GM23338 (cell line): ENCODE data around the gene RBM33. TPM values are rescaled to one million over a fixed set of nuclear protein-coding genes. Genes with fewer than 3 reads are reported as not detected.

ENCODE experiments used
- ATAC-seq: fragments of 200-7000 bp; cut with Tn5 transposase; 3 replicates; pipeline ENCODE4 v1.9.1; 2020
- DNase-seq: peaks from one replicate; pipeline ENCODE4 v3.0.0-alpha.2; 2015; ENCODE audit warnings: low spot score
- H2AFZ ChIP-seq: fragments of 200-600 bp; sonication (generic); 2 replicates; pipeline ENCODE4 v1.8.0; 2016; ENCODE audit warnings: antibody characterized with exemption, mild to moderate bottlenecking, moderate library complexity
- H3F3A ChIP-seq: fragments of 200-600 bp; sonication (generic); replicated peaks from 2 replicates; pipeline ENCODE4 v1.8.0; 2017; ENCODE audit warnings: antibody characterized with exemption, mixed run types, low read depth
- H3K27ac ChIP-seq: fragments of 200-600 bp; sonication (generic); 2 replicates; pipeline ENCODE4 v1.6.1; 2016; ENCODE audit warnings: low read depth
- H3K27me3 ChIP-seq: fragments of 200-600 bp; sonication (generic); 2 replicates; pipeline ENCODE4 v1.8.0; 2016; ENCODE audit warnings: mild to moderate bottlenecking, mixed run types, moderate library complexity; ENCODE audit not compliant: insufficient read depth
- H3K36me3 ChIP-seq: fragments of 200-600 bp; sonication (generic); 2 replicates; pipeline ENCODE4 v1.8.0; 2016; ENCODE audit warnings: mild to moderate bottlenecking; ENCODE audit not compliant: insufficient read depth
- H3K4me1 ChIP-seq: fragments of 200-600 bp; sonication (generic); 2 replicates; pipeline ENCODE4 v1.8.0; 2016; ENCODE audit warnings: mild to moderate bottlenecking, moderate library complexity; ENCODE audit not compliant: insufficient read depth
- H3K4me2 ChIP-seq: fragments of 200-600 bp; sonication (generic); 2 replicates; pipeline ENCODE4 v1.7.1; 2017; ENCODE audit warnings: mixed run types
- H3K4me3 ChIP-seq: fragments of 200-600 bp; sonication (generic); 2 replicates; pipeline ENCODE4 v1.6.1; 2016; ENCODE audit warnings: mixed run types
- H3K79me2 ChIP-seq: fragments of 200-600 bp; sonication (generic); replicated peaks from 2 replicates; pipeline ENCODE4 v1.8.0; 2017; ENCODE audit warnings: mild to moderate bottlenecking; ENCODE audit not compliant: insufficient read depth
- H3K9me2 ChIP-seq: fragments of 200-600 bp; sonication (generic); 2 replicates; pipeline ENCODE4 v1.8.0; 2017; ENCODE audit not compliant: insufficient read depth
- H4K20me1 ChIP-seq: fragments of 200-600 bp; sonication (generic); replicated peaks from 2 replicates; pipeline ENCODE4 v1.8.0; 2017; ENCODE audit warnings: mild to moderate bottlenecking; ENCODE audit not compliant: insufficient read depth
- H3K27ac Mint-ChIP-seq: 2 replicates; pipeline ENCODE4 v1.8.0; 2020; ENCODE audit warnings: inconsistent platforms, mild to moderate bottlenecking, moderate library complexity, mixed read lengths
- H3K27me3 Mint-ChIP-seq: 3 replicates; pipeline ENCODE4 v1.8.0; 2022; ENCODE audit warnings: low read depth, mild to moderate bottlenecking, moderate library complexity, mixed read lengths, inconsistent platforms; ENCODE audit not compliant: insufficient read depth, poor library complexity
- H3K36me3 Mint-ChIP-seq: 3 replicates; pipeline ENCODE4 v1.8.0; 2021; ENCODE audit warnings: low read depth, mild to moderate bottlenecking, inconsistent platforms, moderate library complexity, mixed read lengths
- H3K4me1 Mint-ChIP-seq: 3 replicates; pipeline ENCODE4 v1.8.0; 2020; ENCODE audit warnings: mild to moderate bottlenecking, inconsistent platforms, mixed read lengths
- H3K4me3 Mint-ChIP-seq: 3 replicates; pipeline ENCODE4 v1.8.0; 2021; ENCODE audit warnings: moderate library complexity, mild to moderate bottlenecking, inconsistent platforms, mixed read lengths
- H3K9me3 Mint-ChIP-seq: 3 replicates; pipeline ENCODE4 v1.8.0; 2020; ENCODE audit warnings: moderate library complexity, mild to moderate bottlenecking, inconsistent platforms, mixed read lengths
- CREB1 ChIP-seq: fragments of 250-450 bp; sonication (Bioruptor Pico); IDR thresholded peaks from 2 replicates; pipeline ENCODE4 v1.5.0; 2020; ENCODE audit warnings: low read depth, mild to moderate bottlenecking, moderate library complexity
- EZH2 ChIP-seq: fragments of 200-600 bp; sonication (generic); IDR thresholded peaks from one replicate; pipeline ENCODE4 v1.8.0; 2017; ENCODE audit warnings: antibody characterized with exemption, mild to moderate bottlenecking, low read depth; ENCODE audit not compliant: unreplicated experiment
- JUNB ChIP-seq: IDR thresholded peaks from one replicate; pipeline ENCODE4 v1.6.1; 2016; ENCODE audit warnings: antibody characterized with exemption; ENCODE audit not compliant: unreplicated experiment
- NANOG ChIP-seq: IDR thresholded peaks from 2 replicates; pipeline ENCODE4 v1.6.1; 2016; ENCODE audit warnings: antibody characterized with exemption, borderline replicate concordance
- POLR2AphosphoS5 ChIP-seq: IDR thresholded peaks from 2 replicates; pipeline ENCODE4 v1.6.1; 2016; ENCODE audit warnings: antibody characterized with exemption, low read depth
- REST ChIP-seq: IDR thresholded peaks from one replicate; pipeline ENCODE4 v1.6.1; 2018; ENCODE audit warnings: antibody characterized with exemption; ENCODE audit not compliant: unreplicated experiment
- ZNF331 ChIP-seq: fragments of 250-450 bp; sonication (Bioruptor Pico); IDR thresholded peaks from 2 replicates; pipeline ENCODE4 v1.5.0; 2020; ENCODE audit warnings: low read depth, mild to moderate bottlenecking, moderate library complexity
- polyA plus RNA-seq: library from polyadenylated mRNA; unstranded; fragments of >200 nt; fragmentation: Nextera tagmentation; extraction: Ambion mirVana; gene quantifications from 2 replicates; pipeline ENCODE4 v1.2.1, GENCODE V29; 2016
- total RNA-seq: library from RNA; depleted of rRNA; stranded (reverse); fragments of >200 nt; shearing (Covaris generic); gene quantifications from 2 replicates; pipeline ENCODE4 v1.2.3, GENCODE V29; 2014
- TF ChIP-seq, protein P1 (sequence below): IDR thresholded peaks from 2 replicates; pipeline ENCODE4 v1.6.1; 2016; ENCODE audit warnings: antibody characterized with exemption
- TF ChIP-seq, protein P2 (sequence below), 2 experiments: fragments of 200-600 bp in 1 of 2; sonication (generic) in 1 of 2; conservative IDR thresholded peaks; 2 replicates each; pipeline versions ENCODE4 v1.5.1 to v1.6.1; 2016 to 2017; ENCODE audit warnings: antibody characterized with exemption in 2 of 2, low read depth in 2 of 2, mild to moderate bottlenecking in 2 of 2, moderate library complexity in 1 of 2

Gene RBM33
- total and polyA plus RNA-seq, 2 experiments from 2014 or later, result 47.7 to 94.7 TPM

DNA sequence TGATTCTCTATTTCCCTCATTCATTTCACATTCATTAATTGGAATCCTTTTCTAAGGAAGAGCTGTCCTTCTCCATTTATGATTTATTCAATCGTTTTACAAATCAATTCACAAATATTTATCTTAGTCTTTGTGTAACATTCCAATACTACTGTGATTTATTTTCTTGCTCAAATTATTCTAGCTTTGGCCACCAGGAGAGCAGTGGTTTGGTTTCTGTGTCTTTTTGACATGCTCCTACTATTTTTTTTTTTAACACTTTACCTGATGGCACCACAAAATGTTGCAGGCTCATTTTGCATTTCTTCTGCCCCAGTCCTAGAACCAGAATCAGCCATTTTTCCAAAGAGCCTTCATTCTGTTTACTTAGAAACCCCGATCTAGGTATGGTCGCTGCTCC lies 13.3 kb upstream of the RBM33 start:
- H3K4me3 Mint-ChIP-seq, result no peak overlapping the region
- H3K27ac Mint-ChIP-seq, result no peak overlapping the region
- H3K9me3 Mint-ChIP-seq, result peaks cover 67% of the 10 kb centered on the region
- H3K4me3 ChIP-seq, result no peak overlapping the region
- no peak for ATAC-seq
- no peaks in the 10 kb centered on the region for H3K79me2 ChIP-seq
- H3K27ac ChIP-seq, result no peak overlapping the region
- H3K9me2 ChIP-seq, result no peaks in the 10 kb centered on the region
- peaks cover 3% of the 10 kb centered on the region; the same call in 1 of the 2 replicates for H3K36me3 ChIP-seq
- H3K36me3 Mint-ChIP-seq, result peaks cover 22% of the 10 kb centered on the region
- no peak for DNase-seq
- TF ChIP-seq EZH2 (no peak), CREB1 (CRISPR knock-in tag) (no peak), REST (no peak), NANOG (no peak), ZNF331 (no peak), JUNB (no peak)
- TF ChIP-seq, protein P1, sequence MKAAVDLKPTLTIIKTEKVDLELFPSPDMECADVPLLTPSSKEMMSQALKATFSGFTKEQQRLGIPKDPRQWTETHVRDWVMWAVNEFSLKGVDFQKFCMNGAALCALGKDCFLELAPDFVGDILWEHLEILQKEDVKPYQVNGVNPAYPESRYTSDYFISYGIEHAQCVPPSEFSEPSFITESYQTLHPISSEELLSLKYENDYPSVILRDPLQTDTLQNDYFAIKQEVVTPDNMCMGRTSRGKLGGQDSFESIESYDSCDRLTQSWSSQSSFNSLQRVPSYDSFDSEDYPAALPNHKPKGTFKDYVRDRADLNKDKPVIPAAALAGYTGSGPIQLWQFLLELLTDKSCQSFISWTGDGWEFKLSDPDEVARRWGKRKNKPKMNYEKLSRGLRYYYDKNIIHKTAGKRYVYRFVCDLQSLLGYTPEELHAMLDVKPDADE, result no peak
- TF ChIP-seq, protein P2, sequence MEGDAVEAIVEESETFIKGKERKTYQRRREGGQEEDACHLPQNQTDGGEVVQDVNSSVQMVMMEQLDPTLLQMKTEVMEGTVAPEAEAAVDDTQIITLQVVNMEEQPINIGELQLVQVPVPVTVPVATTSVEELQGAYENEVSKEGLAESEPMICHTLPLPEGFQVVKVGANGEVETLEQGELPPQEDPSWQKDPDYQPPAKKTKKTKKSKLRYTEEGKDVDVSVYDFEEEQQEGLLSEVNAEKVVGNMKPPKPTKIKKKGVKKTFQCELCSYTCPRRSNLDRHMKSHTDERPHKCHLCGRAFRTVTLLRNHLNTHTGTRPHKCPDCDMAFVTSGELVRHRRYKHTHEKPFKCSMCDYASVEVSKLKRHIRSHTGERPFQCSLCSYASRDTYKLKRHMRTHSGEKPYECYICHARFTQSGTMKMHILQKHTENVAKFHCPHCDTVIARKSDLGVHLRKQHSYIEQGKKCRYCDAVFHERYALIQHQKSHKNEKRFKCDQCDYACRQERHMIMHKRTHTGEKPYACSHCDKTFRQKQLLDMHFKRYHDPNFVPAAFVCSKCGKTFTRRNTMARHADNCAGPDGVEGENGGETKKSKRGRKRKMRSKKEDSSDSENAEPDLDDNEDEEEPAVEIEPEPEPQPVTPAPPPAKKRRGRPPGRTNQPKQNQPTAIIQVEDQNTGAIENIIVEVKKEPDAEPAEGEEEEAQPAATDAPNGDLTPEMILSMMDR (conservative IDR thresholded peaks at IDR 0.05; ENCODE audit: low read depth in 2 of 2), result no peak; a peak in 1 of 4 replicates
- no peaks in the 10 kb centered on the region for H3K4me1 ChIP-seq
- no peaks in the 10 kb centered on the region for H4K20me1 ChIP-seq
- H3K27me3 Mint-ChIP-seq, result no peaks in the 10 kb centered on the region
- no peaks in the 10 kb centered on the region for H3K4me1 Mint-ChIP-seq
- H2AFZ ChIP-seq, result no peak overlapping the region
- no peaks in the 10 kb centered on the region for H3K27me3 ChIP-seq
- no peak overlapping the region for H3K4me2 ChIP-seq
- no peaks in the 10 kb centered on the region for H3F3A ChIP-seq

DNA sequence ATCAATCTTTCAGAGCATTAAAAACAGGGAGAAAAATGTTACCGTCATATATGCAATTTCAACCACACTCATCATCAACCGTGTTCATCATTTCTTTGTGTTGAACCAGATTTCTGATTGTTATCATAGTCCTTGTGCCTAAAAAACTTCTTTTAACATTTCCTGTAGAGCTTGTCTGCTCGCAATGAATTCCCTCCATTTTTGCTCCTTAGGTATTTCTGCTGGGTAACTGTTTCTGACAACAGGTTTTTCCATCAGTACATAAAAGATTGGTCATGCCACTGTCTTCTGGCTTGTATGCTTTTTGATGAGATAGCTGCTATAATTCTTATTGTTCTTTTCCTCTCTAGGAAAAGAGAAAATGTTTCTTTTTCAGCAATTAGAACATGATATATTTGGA lies 8.6 kb upstream of the RBM33 start:
- Histone ChIP-seq H3K9me2 (no peaks in the 10 kb centered on the region), H3K4me3 (no peak overlapping the region), H3K36me3 (peaks cover 19% of the 10 kb centered on the region), H3K4me1 (no peaks in the 10 kb centered on the region), H3K27ac (no peak overlapping the region), H2AFZ (no peak overlapping the region), H3K79me2 (no peaks in the 10 kb centered on the region), H3K27me3 (peaks cover 6% of the 10 kb centered on the region; the same call in 1 of the 2 replicates), H3K4me2 (no peak overlapping the region), H3F3A (no peaks in the 10 kb centered on the region), H4K20me1 (no peaks in the 10 kb centered on the region)
- H3K9me3 Mint-ChIP-seq, result peaks cover 94% of the 10 kb centered on the region
- H3K27me3 Mint-ChIP-seq, result peaks cover 23% of the 10 kb centered on the region
- peaks cover 66% of the 10 kb centered on the region for H3K36me3 Mint-ChIP-seq
- H3K27ac Mint-ChIP-seq, result no peak overlapping the region
- TF ChIP-seq CREB1 (CRISPR knock-in tag) (no peak), POLR2AphosphoS5 (no peak)
- TF ChIP-seq, protein P1, result no peak
- no peak overlapping the region for H3K4me3 Mint-ChIP-seq
- ATAC-seq (no peak), DNase-seq (no peak)
- H3K4me1 Mint-ChIP-seq, result no peaks in the 10 kb centered on the region
